Measurements from ENCODE around the gene LRRC66. TPM values are rescaled to one million over a fixed set of nuclear protein-coding genes. Genes with fewer than 3 reads are reported as not detected.

LRRC66 gene, protein sequence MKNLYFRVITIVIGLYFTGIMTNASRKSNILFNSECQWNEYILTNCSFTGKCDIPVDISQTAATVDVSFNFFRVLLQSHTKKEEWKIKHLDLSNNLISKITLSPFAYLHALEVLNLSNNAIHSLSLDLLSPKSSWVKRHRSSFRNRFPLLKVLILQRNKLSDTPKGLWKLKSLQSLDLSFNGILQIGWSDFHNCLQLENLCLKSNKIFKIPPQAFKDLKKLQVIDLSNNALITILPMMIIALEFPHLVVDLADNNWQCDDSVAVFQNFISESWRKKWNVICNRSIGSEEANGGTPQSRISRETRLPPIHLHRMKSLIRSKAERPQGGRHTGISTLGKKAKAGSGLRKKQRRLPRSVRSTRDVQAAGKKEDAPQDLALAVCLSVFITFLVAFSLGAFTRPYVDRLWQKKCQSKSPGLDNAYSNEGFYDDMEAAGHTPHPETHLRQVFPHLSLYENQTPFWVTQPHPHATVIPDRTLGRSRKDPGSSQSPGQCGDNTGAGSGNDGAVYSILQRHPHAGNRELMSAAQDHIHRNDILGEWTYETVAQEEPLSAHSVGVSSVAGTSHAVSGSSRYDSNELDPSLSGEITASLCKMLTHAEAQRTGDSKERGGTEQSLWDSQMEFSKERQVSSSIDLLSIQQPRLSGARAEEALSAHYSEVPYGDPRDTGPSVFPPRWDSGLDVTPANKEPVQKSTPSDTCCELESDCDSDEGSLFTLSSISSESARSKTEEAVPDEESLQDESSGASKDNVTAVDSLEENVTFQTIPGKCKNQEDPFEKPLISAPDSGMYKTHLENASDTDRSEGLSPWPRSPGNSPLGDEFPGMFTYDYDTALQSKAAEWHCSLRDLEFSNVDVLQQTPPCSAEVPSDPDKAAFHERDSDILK
- 10 to 100 TPM in 2 of 3 donors, 1 to 10 TPM in 1; 5.4 to 22.6 (median 14.0) TPM for total RNA-seq
- long read RNA-seq, donor 1, partial matches to known transcripts = 0 of 6 reads
- long read RNA-seq, donor 1, other reads (novel, unspliced or antisense) = 6 of 6 reads
- long read RNA-seq, donor 2, partial matches to known transcripts = 1 of 9 reads
- long read RNA-seq, donor 2, other reads (novel, unspliced or antisense) = 7 of 9 reads

DNA sequence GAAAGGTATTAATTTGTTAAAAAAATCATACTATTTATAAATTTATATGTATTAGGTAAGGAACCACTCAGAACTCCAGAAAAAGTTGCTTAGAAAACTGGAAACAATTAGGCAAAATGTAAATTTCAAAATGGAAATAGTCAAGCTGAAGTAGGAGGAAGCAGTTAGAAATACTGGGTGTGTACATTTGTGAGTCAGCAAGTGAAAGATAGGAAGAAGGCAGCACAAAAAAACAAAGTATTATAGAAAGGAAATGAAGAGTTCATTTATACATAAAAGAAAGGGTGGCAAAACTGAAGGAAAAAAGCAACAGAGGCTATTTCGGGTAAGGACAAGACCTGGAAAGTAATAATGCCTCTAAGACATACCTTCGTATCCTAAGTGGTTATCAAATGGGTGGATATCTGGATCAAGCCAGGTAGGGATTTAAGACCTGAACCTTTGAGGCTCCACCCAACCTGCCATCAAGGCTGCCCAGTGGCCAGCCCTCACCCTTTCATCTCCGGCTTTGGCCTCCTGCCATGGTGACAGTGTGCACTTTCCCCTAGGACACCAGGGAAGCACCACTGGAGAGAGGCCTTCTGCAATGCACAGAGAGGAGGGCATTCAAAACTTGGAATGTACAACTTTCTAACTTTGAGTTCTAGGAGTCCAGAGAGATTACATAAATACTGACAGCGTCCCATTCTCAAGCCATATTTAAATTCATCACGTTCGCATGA lies at the start of gene LRRC66:
Gene LRRC66, minus strand, starts transcription at position 428 of the 722 bp plus-strand sequence. CDS start 2,750 bp downstream, outside the sequence.
- intact Hi-C loops (cut with DNase I, micrococcal nuclease) = loop anchor here in 1 of 2 donors (5.0 kb wide), 2 partner anchors 113 to 178 kb away; partner anchors contain the start of gene DCUN1D4
- TF ChIP-seq, protein P1, sequence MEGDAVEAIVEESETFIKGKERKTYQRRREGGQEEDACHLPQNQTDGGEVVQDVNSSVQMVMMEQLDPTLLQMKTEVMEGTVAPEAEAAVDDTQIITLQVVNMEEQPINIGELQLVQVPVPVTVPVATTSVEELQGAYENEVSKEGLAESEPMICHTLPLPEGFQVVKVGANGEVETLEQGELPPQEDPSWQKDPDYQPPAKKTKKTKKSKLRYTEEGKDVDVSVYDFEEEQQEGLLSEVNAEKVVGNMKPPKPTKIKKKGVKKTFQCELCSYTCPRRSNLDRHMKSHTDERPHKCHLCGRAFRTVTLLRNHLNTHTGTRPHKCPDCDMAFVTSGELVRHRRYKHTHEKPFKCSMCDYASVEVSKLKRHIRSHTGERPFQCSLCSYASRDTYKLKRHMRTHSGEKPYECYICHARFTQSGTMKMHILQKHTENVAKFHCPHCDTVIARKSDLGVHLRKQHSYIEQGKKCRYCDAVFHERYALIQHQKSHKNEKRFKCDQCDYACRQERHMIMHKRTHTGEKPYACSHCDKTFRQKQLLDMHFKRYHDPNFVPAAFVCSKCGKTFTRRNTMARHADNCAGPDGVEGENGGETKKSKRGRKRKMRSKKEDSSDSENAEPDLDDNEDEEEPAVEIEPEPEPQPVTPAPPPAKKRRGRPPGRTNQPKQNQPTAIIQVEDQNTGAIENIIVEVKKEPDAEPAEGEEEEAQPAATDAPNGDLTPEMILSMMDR (IDR thresholded peaks at IDR 0.05) = no peak
- ATAC-seq (peak; percentile 95), DNase-seq (peak; percentile 87 to 88 (median 88))
- Histone ChIP-seq H3K4me1 (ENCODE audit: low read depth) (peaks cover 10% of the 10 kb centered on the region), H3K4me3 (peak within 1 kb of the TSS; percentile 4), H3K36me3 (ENCODE audit: low read depth) (no peaks in the 10 kb centered on the region), H3K9me3 (no peaks in the 10 kb centered on the region)

DNA sequence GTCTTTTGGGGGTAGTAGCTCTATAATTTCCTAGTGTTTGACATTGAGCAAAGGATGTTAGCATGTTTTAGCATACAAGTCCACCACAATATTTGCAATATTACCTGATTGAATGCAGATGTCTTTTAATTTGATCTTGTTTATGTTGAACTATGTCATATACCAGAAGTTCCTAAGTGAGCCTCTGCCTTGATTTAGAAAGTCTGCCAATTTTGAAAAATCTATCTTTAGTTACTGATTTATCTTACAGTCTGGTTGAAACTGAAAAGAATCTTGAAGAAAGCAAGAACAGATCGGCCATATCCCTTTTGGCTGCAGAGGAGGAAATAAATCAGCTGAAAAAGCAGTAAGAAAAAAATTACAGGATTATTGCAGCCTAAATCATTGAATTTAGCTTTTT lies 49.4 kb upstream of the LRRC66 start:
- Histone ChIP-seq H3K36me3 (ENCODE audit: low read depth) (no peaks in the 10 kb centered on the region), H3K4me1 (ENCODE audit: low read depth) (peaks cover 4% of the 10 kb centered on the region), H3K9me3 (no peaks in the 10 kb centered on the region), H3K4me3 (no peak overlapping the region)
- intact Hi-C loops (cut with DNase I, micrococcal nuclease) = no loop called here
- TF ChIP-seq, protein P1 (IDR thresholded peaks at IDR 0.05) = no peak
- ATAC-seq = no peak
- DNase-seq = no peak

DNA sequence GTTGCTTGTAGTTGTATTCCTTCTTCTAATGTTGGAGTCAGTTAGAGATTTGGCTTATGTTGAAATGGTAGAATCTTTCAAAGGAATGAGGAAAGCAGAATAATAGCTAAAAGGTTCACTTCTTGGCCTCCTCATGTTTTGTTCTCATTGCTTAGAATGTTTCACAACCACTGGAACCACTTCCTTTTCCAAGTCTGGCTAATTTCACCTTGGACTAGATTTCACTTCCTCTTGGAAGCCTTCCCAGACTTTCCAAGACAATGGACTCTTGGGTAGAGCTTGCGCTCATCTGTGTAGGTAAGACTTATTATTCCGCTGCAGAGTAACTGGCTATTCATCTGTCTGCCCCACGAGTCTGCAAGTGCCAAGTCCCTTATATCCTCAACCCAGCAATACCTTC lies 39.2 kb upstream of the LRRC66 start:
- Histone ChIP-seq H3K36me3 (ENCODE audit: low read depth) (no peaks in the 10 kb centered on the region), H3K4me3 (no peak overlapping the region), H3K9me3 (no peaks in the 10 kb centered on the region), H3K4me1 (ENCODE audit: low read depth) (peaks cover 9% of the 10 kb centered on the region)
- TF ChIP-seq, protein P1 (IDR thresholded peaks at IDR 0.05) = no peak
- intact Hi-C loops (cut with DNase I, micrococcal nuclease) = no loop called here
- ATAC-seq (peak; percentile 98), DNase-seq (peak in 1 of 3 donors; percentile 76)

DNA sequence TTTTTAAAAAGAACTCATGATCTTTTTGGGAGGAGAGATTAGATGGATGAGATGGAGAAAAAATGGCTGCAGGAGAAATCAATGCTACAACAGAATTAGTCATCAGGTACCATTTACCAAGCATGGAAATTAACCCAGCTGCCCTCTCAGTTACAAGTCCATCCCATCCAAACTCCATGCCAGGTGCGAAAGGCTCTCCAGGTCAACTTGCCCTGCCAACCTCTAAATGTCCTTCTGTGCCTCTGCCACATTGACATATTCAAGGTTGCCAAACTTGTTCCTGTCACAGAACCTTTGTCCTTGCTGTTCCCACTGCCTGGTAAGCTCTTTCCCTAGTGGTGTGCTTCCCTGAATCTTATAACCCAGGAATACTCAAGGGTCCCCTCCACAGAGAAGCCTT lies 38.1 kb upstream of the LRRC66 start:
- no peaks in the 10 kb centered on the region for H3K9me3 ChIP-seq
- no peaks in the 10 kb centered on the region for H3K36me3 ChIP-seq (ENCODE audit: low read depth)
- H3K4me1 ChIP-seq (ENCODE audit: low read depth) = peaks cover 9% of the 10 kb centered on the region
- no peak overlapping the region for H3K4me3 ChIP-seq
- no peak for ATAC-seq
- intact Hi-C loops (cut with DNase I, micrococcal nuclease) = no loop called here
- TF ChIP-seq, protein P1 (IDR thresholded peaks at IDR 0.05) = no peak
- no peak for DNase-seq

DNA sequence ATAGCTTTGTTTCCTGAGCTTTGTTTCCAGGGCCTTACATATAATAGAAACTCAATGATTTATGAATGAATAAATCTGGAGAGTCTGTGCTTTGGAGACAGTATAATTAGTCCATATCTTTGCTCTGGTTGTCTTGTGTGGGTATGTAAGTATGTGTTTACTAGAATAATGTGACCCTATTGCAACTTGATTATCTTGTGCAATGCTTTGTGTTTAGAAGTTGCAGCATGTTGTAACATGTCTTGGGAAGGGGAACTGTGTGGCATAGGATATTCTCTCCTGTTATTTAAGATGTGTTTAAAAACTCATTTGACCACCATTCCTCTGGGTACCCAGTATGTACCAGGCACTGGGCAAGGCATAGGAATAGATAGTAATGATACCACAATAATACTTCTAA lies 37.0 kb upstream of the LRRC66 start:
- intact Hi-C loops (cut with DNase I, micrococcal nuclease) = no loop called here

More for the DNA sequence above, 37.0 kb upstream of the LRRC66 start:
- TF ChIP-seq, protein P1 (IDR thresholded peaks at IDR 0.05) = no peak
- Histone ChIP-seq H3K4me3 (no peak overlapping the region), H3K9me3 (no peaks in the 10 kb centered on the region), H3K4me1 (ENCODE audit: low read depth) (peaks cover 15% of the 10 kb centered on the region), H3K36me3 (ENCODE audit: low read depth) (no peaks in the 10 kb centered on the region)
- DNase-seq (no peak), ATAC-seq (no peak)

Measured in mucosa of descending colon (tissue), 3 donors.